ENCODE results near the gene SPATA31E1. TPM values are rescaled to one million over a fixed set of nuclear protein-coding genes. Genes with fewer than 3 reads are reported as not detected.
"Not testable (repeated sequence)": the region's sequence is repeated elsewhere in the genome, so short reads cannot be mapped to it uniquely, and the experiment has no call there.

Gene SPATA31E1
- total and polyA plus RNA-seq, 10 donors = not detected

GRCh38 chr9:87896891-87897290, 14.2 kb downstream of the SPATA31E1 start:
- H3K9me3 ChIP-seq = peaks cover 0 to 19% (median 5%) of the 10 kb centered on the region in 8 donors
- H3K4me3 ChIP-seq = no peak overlapping the region
- no peak for DNase-seq
- no peaks in the 10 kb centered on the region for H3K4me1 ChIP-seq
- no peak for TF ChIP-seq POLR2AphosphoS5 (IDR thresholded peaks at IDR 0.05)
- TF ChIP-seq, protein P1, sequence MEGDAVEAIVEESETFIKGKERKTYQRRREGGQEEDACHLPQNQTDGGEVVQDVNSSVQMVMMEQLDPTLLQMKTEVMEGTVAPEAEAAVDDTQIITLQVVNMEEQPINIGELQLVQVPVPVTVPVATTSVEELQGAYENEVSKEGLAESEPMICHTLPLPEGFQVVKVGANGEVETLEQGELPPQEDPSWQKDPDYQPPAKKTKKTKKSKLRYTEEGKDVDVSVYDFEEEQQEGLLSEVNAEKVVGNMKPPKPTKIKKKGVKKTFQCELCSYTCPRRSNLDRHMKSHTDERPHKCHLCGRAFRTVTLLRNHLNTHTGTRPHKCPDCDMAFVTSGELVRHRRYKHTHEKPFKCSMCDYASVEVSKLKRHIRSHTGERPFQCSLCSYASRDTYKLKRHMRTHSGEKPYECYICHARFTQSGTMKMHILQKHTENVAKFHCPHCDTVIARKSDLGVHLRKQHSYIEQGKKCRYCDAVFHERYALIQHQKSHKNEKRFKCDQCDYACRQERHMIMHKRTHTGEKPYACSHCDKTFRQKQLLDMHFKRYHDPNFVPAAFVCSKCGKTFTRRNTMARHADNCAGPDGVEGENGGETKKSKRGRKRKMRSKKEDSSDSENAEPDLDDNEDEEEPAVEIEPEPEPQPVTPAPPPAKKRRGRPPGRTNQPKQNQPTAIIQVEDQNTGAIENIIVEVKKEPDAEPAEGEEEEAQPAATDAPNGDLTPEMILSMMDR (IDR thresholded peaks at IDR 0.05 in 8 of 11, conservative IDR thresholded peaks at IDR 0.05 in 3 of 11) = no peak
- no peak for TF ChIP-seq POLR2A (IDR thresholded peaks at IDR 0.05)
- no peak overlapping the region for H3K27ac ChIP-seq
- H3K36me3 ChIP-seq = no peaks in the 10 kb centered on the region
- intact Hi-C loops (cut with DNase I; ENCODE audit: low total_unique reads) = no loop called here
- H3K27me3 ChIP-seq (replicated peaks in 1 of 7) = peaks cover 0 to 14% (median 0%) of the 10 kb centered on the region in 7 donors

GRCh38 chr9:87898151-87898550, 15.5 kb downstream of the SPATA31E1 start:
- peaks cover 0 to 32% (median 18%) of the 10 kb centered on the region in 8 donors for H3K9me3 ChIP-seq
- intact Hi-C loops (cut with DNase I; ENCODE audit: low total_unique reads) = no loop called here
- H3K27me3 ChIP-seq (replicated peaks in 1 of 7) = peaks cover 0 to 14% (median 0%) of the 10 kb centered on the region in 7 donors
- H3K36me3 ChIP-seq = no peaks in the 10 kb centered on the region
- no peak overlapping the region for H3K27ac ChIP-seq
- no peak for TF ChIP-seq POLR2A (IDR thresholded peaks at IDR 0.05)
- TF ChIP-seq, protein P1 (IDR thresholded peaks at IDR 0.05 in 8 of 11, conservative IDR thresholded peaks at IDR 0.05 in 3 of 11) = no peak
- no peak for TF ChIP-seq POLR2AphosphoS5 (IDR thresholded peaks at IDR 0.05)
- no peaks in the 10 kb centered on the region for H3K4me1 ChIP-seq
- DNase-seq = no peak
- no peak overlapping the region for H3K4me3 ChIP-seq

DNA sequence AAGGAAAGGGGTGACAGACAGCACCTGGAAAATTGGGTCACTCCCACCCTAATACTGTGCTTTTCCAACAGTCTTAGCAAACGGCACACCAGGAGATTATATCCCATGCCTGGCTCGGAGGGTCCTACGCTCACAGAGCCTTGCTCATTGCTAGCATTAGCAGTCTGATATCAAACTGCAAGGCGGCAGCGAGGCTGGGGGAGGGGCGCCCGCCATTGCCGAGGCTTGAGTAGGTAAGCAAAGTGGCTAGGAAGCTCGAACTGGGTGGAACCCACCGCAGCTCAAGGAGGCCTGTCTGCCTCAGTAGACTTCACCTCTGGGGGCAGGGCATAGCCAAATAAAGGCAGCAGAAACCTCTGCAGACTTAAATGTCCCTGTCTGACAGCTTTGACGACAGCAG, 19.7 kb downstream of the SPATA31E1 start:
- peak; percentile 42 for DNase-seq
- 78 to 97% (median 91%) methylated on average over 10 to 11 of the region's 11 CpGs for WGBS, 5 donors
- H3K4me3 ChIP-seq; H3K27ac ChIP-seq; intact Hi-C loops (cut with DNase I; ENCODE audit: low total_unique reads); H3K4me1 ChIP-seq; H3K36me3 ChIP-seq; H3K27me3 ChIP-seq (replicated peaks in 1 of 7): not testable (repeated sequence)
- H3K9me3 ChIP-seq = peaks cover 0 to 36% (median 30%) of the 10 kb centered on the region in 8 donors

GRCh38 chr9:87909310-87910041, 26.8 kb downstream of the SPATA31E1 start:
- H3K27me3 ChIP-seq (replicated peaks in 1 of 7) = no peaks in the 10 kb centered on the region
- no peaks in the 10 kb centered on the region for H3K4me1 ChIP-seq
- H3K9me3 ChIP-seq = peaks cover 0 to 11% (median 0%) of the 10 kb centered on the region in 8 donors
- TF ChIP-seq POLR2AphosphoS5 (IDR thresholded peaks at IDR 0.05) = no peak
- no peak for TF ChIP-seq POLR2A (IDR thresholded peaks at IDR 0.05)
- TF ChIP-seq, protein P1 (IDR thresholded peaks at IDR 0.05 in 8 of 11, conservative IDR thresholded peaks at IDR 0.05 in 3 of 11) = no peak
- no peak for DNase-seq
- no peaks in the 10 kb centered on the region for H3K36me3 ChIP-seq
- WGBS, 5 donors = 87 to 94% (median 91%) methylated on average over 20 of the region's 20 CpGs
- H3K27ac ChIP-seq = no peak overlapping the region
- intact Hi-C loops (cut with DNase I; ENCODE audit: low total_unique reads) = no loop called here
- H3K4me3 ChIP-seq = no peak overlapping the region

Data from spleen (tissue), 11 donors.